CD8-positive, alpha-beta memory T cell (primary cell): ENCODE data around the gene HTR3B. TPM values are rescaled to one million over a fixed set of nuclear protein-coding genes. Genes with fewer than 3 reads are reported as not detected.
A peak's percentile ranks its signal among the peaks of the same experiment; 100 is the strongest.

Experiments
- CTCF ChIA-PET: fragments of 350-600 bp; sonication (Branson Sonifier 250); formaldehyde crosslinking; loops from one replicate; lab custom pipeline; 2021; ENCODE audit warnings: antibody characterized with exemption; lab: Charles Lee
- POLR2A ChIA-PET: fragments of 350-600 bp; sonication (Branson Sonifier 250); formaldehyde crosslinking; loops from one replicate; lab custom pipeline; 2021; ENCODE audit warnings: antibody characterized with exemption; lab: Charles Lee
- DNase-seq, 5 donors: peaks; one replicate each; pipeline versions ENCODE4 v3.0.0 to v3.0.0-alpha.2; 2020 to 2022; ENCODE audit warnings: mixed read lengths in 1 of 5
- H3K27ac ChIP-seq: one replicate; pipeline ENCODE4 v1.7.0; 2013; ENCODE audit warnings: low read depth, mild to moderate bottlenecking, low read length, moderate library complexity
- H3K27me3 ChIP-seq: 2 replicates; pipeline ENCODE4 v1.7.0; 2013; ENCODE audit warnings: low read length, mild to moderate bottlenecking; ENCODE audit not compliant: insufficient read depth, poor library complexity, severe bottlenecking
- H3K36me3 ChIP-seq: 2 replicates; pipeline ENCODE4 v1.7.0; 2013; ENCODE audit warnings: mild to moderate bottlenecking, low read length, moderate library complexity; ENCODE audit not compliant: insufficient read depth
- H3K4me1 ChIP-seq: 2 replicates; pipeline ENCODE4 v1.7.0; 2013; ENCODE audit warnings: mild to moderate bottlenecking, low read length, moderate library complexity; ENCODE audit not compliant: insufficient read depth
- H3K4me3 ChIP-seq: 2 replicates; pipeline ENCODE4 v1.7.0; 2013; ENCODE audit warnings: mild to moderate bottlenecking, low read length
- H3K9me3 ChIP-seq: 2 replicates; pipeline ENCODE4 v1.7.0; 2013; ENCODE audit warnings: mild to moderate bottlenecking, low read length
- H3K27ac Mint-ChIP-seq, 8 donors: one replicate each; pipeline ENCODE4 v1.8.0; 2020 to 2021; ENCODE audit warnings: mixed read lengths in 8 of 8, mild to moderate bottlenecking in 6 of 8, inconsistent platforms in 3 of 8, moderate library complexity in 3 of 8
- H3K27me3 Mint-ChIP-seq, 2 donors: one replicate each; pipeline ENCODE4 v1.8.0; 2020 to 2021; ENCODE audit warnings: mixed read lengths in 2 of 2, mild to moderate bottlenecking in 1 of 2, moderate library complexity in 1 of 2
- H3K36me3 Mint-ChIP-seq, 3 donors: one replicate each; pipeline ENCODE4 v1.8.0; 2020 to 2021; ENCODE audit warnings: mixed read lengths in 3 of 3, inconsistent platforms in 1 of 3, mild to moderate bottlenecking in 1 of 3
- H3K4me1 Mint-ChIP-seq, 3 donors: one replicate each; pipeline ENCODE4 v1.8.0; 2020 to 2021; ENCODE audit warnings: mixed read lengths in 3 of 3, inconsistent platforms in 1 of 3, mild to moderate bottlenecking in 1 of 3
- H3K4me3 Mint-ChIP-seq, 7 donors: one replicate each; pipeline ENCODE4 v1.8.0; 2020 to 2021; ENCODE audit warnings: mixed read lengths in 7 of 7, mild to moderate bottlenecking in 6 of 7, moderate library complexity in 4 of 7, inconsistent platforms in 2 of 7
- H3K9me3 Mint-ChIP-seq, 5 donors: one replicate each; pipeline ENCODE4 v1.8.0; 2020 to 2022; ENCODE audit warnings: mixed read lengths in 5 of 5, mild to moderate bottlenecking in 3 of 5, moderate library complexity in 2 of 5, inconsistent platforms in 1 of 5
- polyA plus RNA-seq: library from polyadenylated mRNA; unstranded; fragments of 300-500 nt; fragmentation: Illumina TruSeq; gene quantifications from one replicate; pipeline ENCODE4 v1.2.3, GENCODE V29; 2021
- total RNA-seq, 2 experiments: library from RNA; stranded (reverse); gene quantifications; one replicate each; pipeline ENCODE4 v1.2.3, GENCODE V29; 2021

The HTR3B gene
- total and polyA plus RNA-seq, 3 experiments from 2014 or later = not detected

DNA sequence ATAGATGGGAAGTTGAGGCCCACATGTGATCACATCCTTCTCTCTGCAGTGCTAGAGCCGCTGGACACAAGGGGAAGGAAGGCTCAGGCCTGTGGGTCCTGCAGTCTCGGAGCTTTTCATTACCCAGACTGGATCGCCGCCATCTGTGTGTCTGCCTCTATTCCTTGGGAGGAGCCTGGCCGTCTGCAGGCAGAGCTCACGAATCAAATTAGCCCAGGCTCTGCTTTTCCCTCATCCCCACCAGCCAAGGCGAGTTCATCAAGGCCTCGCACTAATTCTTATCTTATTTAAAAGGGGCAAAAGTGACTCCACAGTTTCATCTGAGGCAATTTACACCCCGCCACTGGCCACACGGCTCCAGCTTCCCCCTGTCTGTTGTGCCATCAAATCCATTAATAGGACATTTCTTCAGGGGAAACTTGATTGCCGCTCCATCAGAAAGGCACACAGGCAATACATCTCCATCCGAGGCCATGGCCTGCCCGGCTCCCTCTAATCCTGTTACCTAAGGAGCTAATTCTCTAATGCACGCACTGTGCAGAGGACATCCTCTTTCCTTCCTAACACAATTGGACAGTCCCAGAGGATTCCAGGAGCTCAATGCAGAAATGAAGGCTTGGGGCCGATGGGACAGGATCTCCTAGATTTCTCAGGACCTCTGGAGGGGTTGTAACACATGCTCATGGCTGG, 67.1 kb downstream of the HTR3B start:
- Histone ChIP-seq H3K4me3 (no peak overlapping the region), H3K27me3 (no peaks in the 10 kb centered on the region), H3K27ac (no peak overlapping the region), H3K9me3 (no peaks in the 10 kb centered on the region), H3K4me1 (no peaks in the 10 kb centered on the region), H3K36me3 (no peaks in the 10 kb centered on the region)
- H3K4me1 Mint-ChIP-seq = no peaks in the 10 kb centered on the region
- H3K4me3 Mint-ChIP-seq = no peak overlapping the region
- peaks cover 7 to 11% of the 10 kb centered on the region in 2 donors for H3K27me3 Mint-ChIP-seq
- ChIA-PET POLR2A (no interaction called here), CTCF (no interaction called here)
- no peak for DNase-seq
- no peak overlapping the region for H3K27ac Mint-ChIP-seq
- peaks cover 0 to 2% (median 0%) of the 10 kb centered on the region in 3 donors for H3K36me3 Mint-ChIP-seq
- peaks cover 0 to 1% (median 0%) of the 10 kb centered on the region in 5 donors for H3K9me3 Mint-ChIP-seq

GRCh38 chr11:113974741-113975470, 70.3 kb downstream of the HTR3B start, which contains the start of gene HTR3A:
Gene HTR3A, plus strand, starts transcription at chr11:113975108. Its CDS starts 218 bp downstream, at chr11:113975326.
- no peak within 1 kb of the TSS for H3K4me3 ChIP-seq
- H3K4me1 ChIP-seq = no peaks in the 10 kb centered on the region
- Mint-ChIP-seq H3K4me3 (no peak within 1 kb of the TSS), H3K4me1 (no peaks in the 10 kb centered on the region), H3K9me3 (no peaks in the 10 kb centered on the region), H3K27ac (peak within 1 kb of the TSS in 1 of 8 donors; percentile 42), H3K27me3 (peaks cover 9 to 24% of the 10 kb centered on the region in 2 donors), H3K36me3 (peaks cover 0 to 2% (median 0%) of the 10 kb centered on the region in 3 donors)
- no peaks in the 10 kb centered on the region for H3K9me3 ChIP-seq
- H3K27me3 ChIP-seq = no peaks in the 10 kb centered on the region
- ChIA-PET CTCF (interaction anchor here (1.0 to 1.9 kb wide), 3 partner anchors 9 to 287 kb away, joined by 4 to 5 read pairs (median 4); no protein-coding TSS in a partner anchor), POLR2A (no interaction called here)
- no peaks in the 10 kb centered on the region for H3K36me3 ChIP-seq
- DNase-seq = no peak
- H3K27ac ChIP-seq = no peak within 1 kb of the TSS

- no peaks in the 10 kb centered on the region for H3K9me3 ChIP-seq
- no peaks in the 10 kb centered on the region for H3K4me1 ChIP-seq
- H3K4me1 Mint-ChIP-seq = no peaks in the 10 kb centered on the region
- H3K27me3 ChIP-seq = no peaks in the 10 kb centered on the region
- no peak overlapping the region for H3K27ac Mint-ChIP-seq
- no peak overlapping the region for H3K27ac ChIP-seq
- ChIA-PET POLR2A (no interaction called here), CTCF (interaction anchor here (2.1 kb wide), 1 partner anchor 284 kb away, joined by 7 read pairs; no protein-coding TSS in a partner anchor)
- H3K9me3 Mint-ChIP-seq = no peaks in the 10 kb centered on the region
- no peak for DNase-seq
- peaks cover 0 to 2% (median 0%) of the 10 kb centered on the region in 3 donors for H3K36me3 Mint-ChIP-seq
- H3K4me3 ChIP-seq = no peak overlapping the region
- no peaks in the 10 kb centered on the region for H3K36me3 ChIP-seq
- peaks cover 12 to 33% of the 10 kb centered on the region in 2 donors for H3K27me3 Mint-ChIP-seq
- no peak overlapping the region for H3K4me3 Mint-ChIP-seq
These were observed 72.5 kb downstream of the HTR3B start for GRCh38 chr11:113977071-113977490.

DNA sequence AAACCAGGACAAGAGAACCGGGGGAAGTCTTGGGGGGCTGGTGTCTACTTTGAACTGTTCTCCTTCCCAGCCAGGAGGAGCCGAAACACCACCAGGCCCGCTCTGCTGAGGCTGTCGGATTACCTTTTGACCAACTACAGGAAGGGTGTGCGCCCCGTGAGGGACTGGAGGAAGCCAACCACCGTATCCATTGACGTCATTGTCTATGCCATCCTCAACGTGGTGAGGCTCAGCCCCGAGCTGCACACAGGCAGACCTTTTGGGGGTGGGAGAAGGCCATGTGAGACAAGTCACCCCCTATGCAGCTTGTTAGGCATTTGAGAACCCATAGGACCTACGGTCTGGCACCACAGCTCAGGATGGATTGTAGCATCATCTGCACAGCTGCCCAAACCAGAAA, 73.1 kb downstream of the HTR3B start:
- Histone ChIP-seq H3K9me3 (no peaks in the 10 kb centered on the region), H3K36me3 (no peaks in the 10 kb centered on the region), H3K27me3 (no peaks in the 10 kb centered on the region), H3K27ac (no peak overlapping the region), H3K4me1 (no peaks in the 10 kb centered on the region), H3K4me3 (no peak overlapping the region)
- no peaks in the 10 kb centered on the region for H3K4me1 Mint-ChIP-seq
- no peaks in the 10 kb centered on the region for H3K36me3 Mint-ChIP-seq
- no peaks in the 10 kb centered on the region for H3K9me3 Mint-ChIP-seq
- POLR2A ChIA-PET = no interaction called here
- DNase-seq = no peak
- no peak overlapping the region for H3K4me3 Mint-ChIP-seq
- peak overlapping the region in 1 of 8 donors; percentile 44 for H3K27ac Mint-ChIP-seq
- peaks cover 12 to 27% of the 10 kb centered on the region in 2 donors for H3K27me3 Mint-ChIP-seq
- CTCF ChIA-PET = interaction anchor here (2.1 kb wide), 1 partner anchor 284 kb away, joined by 7 read pairs; no protein-coding TSS in a partner anchor

DNA sequence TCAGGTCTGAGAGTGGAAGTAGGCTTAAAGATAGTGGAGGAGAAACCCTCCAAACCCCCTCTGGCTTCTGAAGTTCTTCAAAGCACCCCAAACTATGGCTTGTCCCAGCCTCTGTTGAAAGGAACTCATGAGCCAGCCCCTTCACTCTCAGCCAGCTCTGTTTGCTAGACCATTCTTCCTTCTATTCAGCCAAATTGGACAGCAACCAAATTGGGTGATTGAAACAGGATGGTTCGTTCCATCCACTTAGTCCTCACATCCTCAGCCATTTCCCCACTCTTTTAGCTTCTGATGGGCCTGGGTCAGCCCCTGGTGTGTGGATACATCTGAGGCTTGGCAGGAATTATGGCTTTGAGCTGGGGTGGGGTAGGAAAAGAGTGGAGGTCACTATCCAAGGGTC, 74.8 kb downstream of the HTR3B start:
- Mint-ChIP-seq H3K27ac (no peak overlapping the region), H3K36me3 (no peaks in the 10 kb centered on the region), H3K4me1 (no peaks in the 10 kb centered on the region), H3K4me3 (no peak overlapping the region), H3K9me3 (no peaks in the 10 kb centered on the region), H3K27me3 (peaks cover 16 to 41% of the 10 kb centered on the region in 2 donors)
- Histone ChIP-seq H3K27me3 (no peaks in the 10 kb centered on the region), H3K36me3 (no peaks in the 10 kb centered on the region), H3K9me3 (no peaks in the 10 kb centered on the region), H3K4me1 (no peaks in the 10 kb centered on the region), H3K4me3 (no peak overlapping the region), H3K27ac (no peak overlapping the region)
- DNase-seq = no peak
- POLR2A ChIA-PET = no interaction called here
- CTCF ChIA-PET = interaction anchor here (0.9 kb wide), 1 partner anchor 12 kb away, joined by 3 read pairs; no protein-coding TSS in a partner anchor

GRCh38 chr11:113980785-113981184, 76.2 kb downstream of the HTR3B start:
- no peak for DNase-seq
- Histone ChIP-seq H3K36me3 (no peaks in the 10 kb centered on the region), H3K9me3 (no peaks in the 10 kb centered on the region), H3K27me3 (no peaks in the 10 kb centered on the region), H3K4me1 (no peaks in the 10 kb centered on the region), H3K27ac (no peak overlapping the region), H3K4me3 (no peak overlapping the region)
- peaks cover 12 to 43% of the 10 kb centered on the region in 2 donors for H3K27me3 Mint-ChIP-seq
- H3K4me1 Mint-ChIP-seq = no peaks in the 10 kb centered on the region
- H3K36me3 Mint-ChIP-seq = no peaks in the 10 kb centered on the region
- H3K9me3 Mint-ChIP-seq = no peaks in the 10 kb centered on the region
- POLR2A ChIA-PET = no interaction called here
- no peak overlapping the region for H3K4me3 Mint-ChIP-seq
- CTCF ChIA-PET = no interaction called here
- H3K27ac Mint-ChIP-seq = no peak overlapping the region

DNA sequence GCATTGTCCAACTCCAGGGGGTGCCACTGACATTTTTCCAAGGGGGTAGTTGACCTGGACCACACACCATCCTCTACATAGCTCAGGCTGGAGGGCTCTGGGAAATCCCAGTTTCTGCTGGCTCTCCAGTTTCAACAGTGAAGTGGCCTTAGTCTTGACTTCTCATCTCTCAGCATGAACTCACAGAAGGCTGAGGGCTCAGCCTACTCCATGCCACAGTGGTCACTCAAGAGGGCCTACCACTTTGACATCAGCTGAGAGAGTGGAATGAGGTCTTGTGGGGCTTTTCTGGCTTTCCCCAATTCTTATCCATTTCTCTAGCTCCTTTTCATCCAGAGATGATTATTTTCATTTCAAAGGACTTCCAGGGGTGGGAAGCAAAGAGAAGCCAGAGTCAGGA, 77.7 kb downstream of the HTR3B start:
- Histone ChIP-seq H3K9me3 (no peaks in the 10 kb centered on the region), H3K4me3 (no peak overlapping the region), H3K36me3 (no peaks in the 10 kb centered on the region), H3K27me3 (no peaks in the 10 kb centered on the region), H3K4me1 (no peaks in the 10 kb centered on the region), H3K27ac (no peak overlapping the region)
- ChIA-PET POLR2A (no interaction called here), CTCF (no interaction called here)
- no peak overlapping the region for H3K27ac Mint-ChIP-seq
- peaks cover 14 to 46% of the 10 kb centered on the region in 2 donors for H3K27me3 Mint-ChIP-seq
- H3K9me3 Mint-ChIP-seq = no peaks in the 10 kb centered on the region
- no peak for DNase-seq
- no peaks in the 10 kb centered on the region for H3K36me3 Mint-ChIP-seq
- H3K4me1 Mint-ChIP-seq = no peaks in the 10 kb centered on the region
- no peak overlapping the region for H3K4me3 Mint-ChIP-seq

- H3K36me3 ChIP-seq = no peaks in the 10 kb centered on the region
- POLR2A ChIA-PET = no interaction called here
- H3K9me3 ChIP-seq = no peaks in the 10 kb centered on the region
- no peaks in the 10 kb centered on the region for H3K9me3 Mint-ChIP-seq
- no peak overlapping the region for H3K27ac ChIP-seq
- CTCF ChIA-PET = no interaction called here
- no peaks in the 10 kb centered on the region for H3K27me3 ChIP-seq
- H3K4me3 Mint-ChIP-seq = no peak overlapping the region
- no peak overlapping the region for H3K4me3 ChIP-seq
- H3K36me3 Mint-ChIP-seq = no peaks in the 10 kb centered on the region
- H3K27ac Mint-ChIP-seq = no peak overlapping the region
- peaks cover 19 to 50% of the 10 kb centered on the region in 2 donors for H3K27me3 Mint-ChIP-seq
- no peaks in the 10 kb centered on the region for H3K4me1 ChIP-seq
- no peaks in the 10 kb centered on the region for H3K4me1 Mint-ChIP-seq
- DNase-seq = no peak
These were observed 80.2 kb downstream of the HTR3B start for GRCh38 chr11:113984781-113985180.
